ENCODE data around the gene ZNF740.
A peak's percentile ranks its signal among the peaks of the same experiment; 100 is the strongest.
"Not testable (repeated sequence)": the region's sequence is repeated elsewhere in the genome, so short reads cannot be mapped to it uniquely, and the experiment has no call there.

ZNF740 gene

GRCh38 chr12:53173085-53173715 is 7.3 kb upstream of the ZNF740 start:
- no peak for DNase-seq (ENCODE audit: low read depth in 3 of 3)

GRCh38 chr12:53174881-53175491 is 5.5 kb upstream of the ZNF740 start:
- no peak for DNase-seq (ENCODE audit: low read depth in 3 of 3)

DNA sequence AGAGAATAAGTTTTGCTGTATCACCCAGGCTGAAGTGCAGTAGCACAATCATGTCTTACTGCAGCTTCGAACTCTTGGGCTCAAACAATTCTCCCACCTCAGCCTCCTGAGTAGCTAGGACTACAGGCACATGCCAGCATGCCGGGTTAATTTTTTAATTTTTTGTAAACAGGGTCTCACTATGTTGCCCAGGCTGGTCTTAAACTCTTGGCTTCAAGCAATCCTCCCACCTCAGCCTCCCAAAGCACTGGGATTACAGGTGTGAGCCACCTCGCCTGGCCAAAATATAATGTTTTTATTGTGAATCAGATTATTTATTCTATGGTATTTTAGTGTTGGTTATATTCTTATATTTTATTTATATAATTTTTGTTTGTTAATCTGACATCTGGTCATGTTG is 3.8 kb upstream of the ZNF740 start:
- DNase-seq (ENCODE audit: low read depth in 3 of 3): no peak

GRCh38 chr12:53177447-53177846 is 3.1 kb upstream of the ZNF740 start:
- DNase-seq (ENCODE audit: low read depth in 3 of 3): not testable (repeated sequence)

DNA sequence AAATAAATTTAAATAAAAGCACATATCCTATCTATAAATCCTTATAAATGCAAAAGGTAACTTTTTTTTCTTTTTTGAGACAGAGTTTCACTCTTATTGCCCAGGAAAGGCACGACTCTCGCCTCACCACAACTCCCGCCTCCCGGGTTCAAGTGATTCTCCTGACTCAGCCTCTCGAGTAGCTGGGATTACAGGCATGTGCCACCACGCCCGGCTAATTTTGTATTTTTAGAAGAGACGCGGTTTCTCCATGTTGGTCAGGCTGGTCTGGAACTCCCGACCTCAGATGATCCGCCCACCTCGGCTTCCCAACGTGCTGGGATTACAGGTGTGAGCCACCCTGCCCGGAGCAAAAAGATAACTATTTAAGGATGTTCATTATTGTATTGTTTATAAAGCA is 1.7 kb upstream of the ZNF740 start:
- DNase-seq (ENCODE audit: low read depth in 3 of 3): not testable (repeated sequence)

- no peak for DNase-seq (ENCODE audit: low read depth in 3 of 3)
Observed at GRCh38 chr12:53179687-53180219, 769 bp upstream of the ZNF740 start.

DNA sequence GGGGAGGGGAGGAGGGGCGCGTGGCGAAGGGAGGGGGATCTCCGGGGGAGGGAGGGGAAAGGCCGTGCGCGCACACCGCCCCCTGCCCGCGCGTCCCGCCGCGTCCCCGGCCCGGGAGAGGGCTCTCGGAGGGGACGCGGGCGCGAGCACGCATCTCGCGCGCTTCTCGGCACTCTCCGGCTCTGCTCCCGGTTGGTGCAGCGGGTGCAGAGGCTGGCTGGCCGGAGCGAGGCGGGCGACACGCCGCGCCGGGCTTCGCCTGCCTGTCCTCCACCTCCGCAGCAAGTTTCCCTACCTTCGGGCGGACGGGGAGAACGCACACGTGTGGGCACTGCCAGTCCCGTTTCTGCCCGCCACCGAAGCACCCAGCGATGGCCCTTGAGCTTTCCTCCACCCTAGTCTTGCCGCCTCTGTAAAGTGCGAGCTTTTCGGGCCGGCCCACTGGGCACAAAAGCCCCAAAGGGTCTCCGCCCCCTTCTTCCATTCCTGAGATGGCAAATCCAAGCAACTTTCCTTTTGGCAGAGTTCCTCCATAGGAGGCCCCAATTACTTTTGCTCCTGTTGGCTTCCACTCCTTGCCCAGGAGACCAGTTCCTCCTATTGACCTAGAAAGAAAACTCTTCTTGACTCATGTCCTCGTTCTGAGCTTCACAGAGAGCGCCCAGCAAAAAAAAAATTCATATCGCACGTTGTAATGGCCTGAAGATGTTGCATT is 566 bp downstream of the ZNF740 start:
- DNase-seq (ENCODE audit: low read depth in 3 of 3): peak; percentile 51 to 82 (median 54)

DNA sequence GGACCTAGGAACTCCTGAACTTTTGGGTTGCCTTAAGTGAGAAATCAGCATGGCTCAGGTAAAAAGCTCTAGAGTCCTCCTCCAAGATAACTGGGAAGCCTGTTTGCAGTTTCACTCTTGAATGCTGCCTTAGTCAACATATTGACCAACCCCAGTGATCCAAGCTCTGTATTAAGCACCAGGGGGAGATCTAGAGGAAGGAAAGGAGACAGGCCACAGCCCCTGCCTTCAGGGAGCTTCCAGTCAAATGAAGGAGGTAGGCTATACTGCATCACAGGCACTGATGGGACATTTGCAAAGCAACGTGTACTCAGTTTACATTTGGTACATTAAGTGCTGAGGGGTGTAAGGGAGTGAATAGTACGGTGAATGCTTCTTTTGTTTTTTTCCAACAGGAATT is 1.4 kb downstream of the ZNF740 start:
- DNase-seq (ENCODE audit: low read depth in 3 of 3): no peak

- no peak for DNase-seq (ENCODE audit: low read depth in 3 of 3)
Observed at GRCh38 chr12:53182903-53183302, 2.4 kb downstream of the ZNF740 start.

DNA sequence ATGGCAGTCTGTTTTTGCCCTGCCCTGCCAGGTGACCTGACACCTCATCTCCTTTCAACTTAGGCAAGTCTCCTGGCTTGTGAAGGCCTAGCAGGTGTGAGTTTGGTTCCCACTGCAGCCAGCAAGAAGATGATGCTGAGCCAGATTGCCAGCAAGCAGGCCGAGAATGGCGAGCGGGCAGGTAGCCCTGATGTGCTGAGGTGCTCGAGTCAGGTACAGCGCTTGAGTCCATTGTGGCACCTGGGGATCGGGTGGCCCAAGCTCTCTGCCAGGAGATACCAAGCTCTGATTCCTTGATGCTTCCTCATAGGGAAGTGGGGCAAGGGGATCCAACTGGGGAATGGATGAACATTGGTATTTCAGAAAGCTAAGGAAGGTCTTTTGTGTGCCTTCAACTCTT is 4.3 kb downstream of the ZNF740 start:
- DNase-seq (ENCODE audit: low read depth in 3 of 3): no peak

DNA sequence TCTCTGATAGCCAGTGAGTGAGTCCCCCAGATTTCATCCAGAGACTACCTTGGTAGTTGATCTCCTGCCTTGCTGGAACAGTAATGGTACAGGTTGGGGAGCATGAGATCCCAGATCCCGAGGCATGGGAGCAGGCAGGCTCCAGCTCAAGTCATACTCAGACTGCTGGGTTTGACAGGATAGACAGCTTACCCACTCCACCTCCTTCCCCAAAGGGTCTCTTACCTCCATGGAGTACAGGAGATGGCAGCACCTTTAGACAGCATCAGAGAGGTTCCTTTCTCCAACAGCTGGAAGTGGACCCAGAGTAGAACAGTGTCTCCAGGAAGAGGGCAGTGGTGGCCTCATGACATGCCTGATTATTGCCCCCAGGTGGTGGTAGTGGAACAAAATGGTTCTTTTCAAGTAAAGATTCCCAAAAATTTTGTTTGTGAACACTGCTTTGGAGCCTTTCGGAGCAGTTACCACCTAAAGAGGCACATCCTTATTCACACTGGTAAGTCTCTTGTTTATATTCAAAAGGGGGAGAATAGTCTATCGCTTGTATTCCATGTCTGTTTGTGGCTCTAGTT is 5.1 kb downstream of the ZNF740 start:
- no peak for DNase-seq (ENCODE audit: low read depth in 3 of 3)

GRCh38 chr12:53186745-53187144 is 6.2 kb downstream of the ZNF740 start:
- no peak for DNase-seq (ENCODE audit: low read depth in 3 of 3)

GRCh38 chr12:53187145-53187899 is 6.8 kb downstream of the ZNF740 start:
- no peak for DNase-seq (ENCODE audit: low read depth in 3 of 3)

DNA sequence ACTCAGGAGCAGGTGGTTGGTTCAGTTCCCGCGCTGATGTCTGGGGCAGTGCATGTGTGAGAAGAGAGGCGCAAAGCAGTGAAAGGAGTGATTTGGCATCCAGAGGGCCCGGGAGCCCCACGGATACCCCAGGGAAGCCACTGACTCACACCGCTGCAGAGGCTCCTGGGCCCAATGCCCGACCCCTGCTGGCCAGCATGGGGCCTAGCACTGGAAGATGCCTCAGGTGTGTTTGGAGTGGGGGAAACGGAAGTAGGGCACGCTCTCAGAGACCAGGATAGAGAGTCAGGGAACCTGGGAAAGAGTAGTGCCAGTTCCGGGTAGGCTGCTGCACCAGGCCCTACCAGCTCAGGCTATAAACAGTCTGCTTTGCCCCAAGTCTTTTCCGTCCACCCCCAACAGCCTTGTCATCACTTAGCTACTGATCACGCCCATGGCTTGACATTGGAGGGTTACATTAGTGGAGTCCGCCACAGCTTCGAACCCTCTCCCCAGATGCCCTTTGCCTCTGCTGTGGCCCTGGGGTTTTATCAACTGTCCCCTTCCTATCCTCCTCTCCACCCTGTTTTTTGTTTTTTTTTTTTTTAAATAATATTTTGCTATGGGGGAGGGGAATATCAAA is 9.7 kb downstream of the ZNF740 start:
- peak in 2 of 3 experiments; percentile 31 to 45 for DNase-seq (ENCODE audit: low read depth in 3 of 3)

- no peak for DNase-seq (ENCODE audit: low read depth in 3 of 3)
Observed at GRCh38 chr12:53191096-53191884, 10.8 kb downstream of the ZNF740 start.

- DNase-seq (ENCODE audit: low read depth in 3 of 3): no peak
Observed at GRCh38 chr12:53191885-53192530, 11.5 kb downstream of the ZNF740 start.

DNA sequence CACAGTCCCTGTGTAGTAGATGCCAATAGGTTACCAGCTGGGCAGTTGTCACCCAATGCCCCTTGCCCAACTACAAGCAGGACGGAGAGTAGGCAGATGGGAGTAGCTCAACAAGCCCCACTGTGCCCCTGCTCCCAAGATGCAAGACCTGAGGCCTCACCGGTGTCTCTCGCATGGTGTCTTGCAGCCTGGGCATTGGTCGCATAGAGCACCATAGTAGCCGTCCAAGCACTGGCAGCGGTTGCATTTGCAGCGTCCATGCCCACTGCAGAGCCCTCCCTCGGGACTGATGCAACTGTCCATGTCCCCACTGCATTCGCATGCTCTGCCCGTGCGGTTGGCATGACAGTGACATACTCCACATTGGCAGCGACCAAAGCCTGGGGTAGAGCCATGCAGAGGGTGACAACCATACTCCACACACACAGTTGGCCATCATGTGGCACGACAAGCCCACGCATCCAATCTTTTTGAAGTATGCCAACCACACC is 12.1 kb downstream of the ZNF740 start:
- no peak for DNase-seq (ENCODE audit: low read depth in 3 of 3)

DNA sequence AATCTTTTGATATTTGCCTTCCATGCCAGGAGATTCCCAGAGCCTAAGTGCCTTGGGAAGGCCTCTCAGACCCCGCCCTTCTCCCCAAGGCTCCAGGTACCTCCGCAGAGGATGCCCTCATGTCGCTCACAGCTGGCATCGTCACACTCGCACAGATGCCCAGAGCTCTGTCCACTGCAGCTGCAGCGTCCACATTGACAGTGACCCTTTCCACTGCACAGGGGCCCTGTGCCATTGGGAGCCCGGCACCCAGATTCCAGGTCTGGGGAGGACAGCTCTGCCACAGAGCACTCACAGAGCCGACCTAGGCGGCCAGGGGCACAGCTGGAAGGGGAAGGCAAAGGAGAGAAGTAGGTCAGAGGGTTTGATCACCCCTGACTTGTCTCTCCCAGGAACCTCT is 12.5 kb downstream of the ZNF740 start:
- no peak for DNase-seq (ENCODE audit: low read depth in 3 of 3)

DNA sequence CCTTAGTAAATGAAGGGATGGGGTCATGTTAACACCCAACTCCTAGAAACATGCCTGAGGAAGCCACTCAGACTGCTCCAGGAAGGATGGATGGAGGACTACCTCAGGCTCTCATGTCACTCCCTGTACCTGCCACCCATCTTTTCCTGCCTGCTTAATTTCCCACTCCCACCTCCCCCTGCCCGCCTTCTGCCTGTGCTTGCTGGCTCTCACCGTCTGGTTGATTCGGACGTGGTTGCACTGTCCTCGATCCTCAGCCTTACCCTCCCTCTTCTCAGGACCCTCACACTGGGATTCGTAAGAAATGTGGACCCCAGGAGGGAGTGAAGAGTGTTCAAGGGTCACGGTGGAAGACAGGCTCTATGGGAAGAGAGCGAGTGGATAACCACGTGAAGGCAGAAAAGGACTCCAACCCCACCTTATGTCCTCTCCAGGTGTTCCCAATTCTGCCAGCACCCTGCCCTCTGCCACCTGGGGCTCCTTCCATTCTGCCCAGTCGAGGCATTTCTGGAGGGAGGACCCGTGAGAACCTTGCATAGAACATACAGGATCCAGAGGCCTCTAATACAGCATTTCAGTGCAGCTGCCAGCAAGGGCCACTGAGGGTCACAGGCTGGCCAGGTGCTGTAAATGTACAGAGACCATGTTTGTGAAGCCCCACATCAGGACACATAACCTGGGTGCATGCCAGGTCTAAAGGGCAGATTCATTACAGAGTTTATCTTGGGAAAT is 13.6 kb downstream of the ZNF740 start:
- no peak for DNase-seq (ENCODE audit: low read depth in 3 of 3)
